HepG2 (cell line): ENCODE results near the gene AGAP3. TPM values are rescaled to one million over a fixed set of nuclear protein-coding genes. Genes with fewer than 3 reads are reported as not detected.

Experiments
- AHDC1 ChIP-seq: sonication (generic); formaldehyde crosslinking; IDR thresholded peaks from 2 replicates; pipeline ENCODE4 v1.5.1; 2020; ENCODE audit warnings: mild to moderate bottlenecking, missing genetic modification reagents, borderline replicate concordance
- DDIT3 ChIP-seq: sonication (generic); formaldehyde crosslinking; IDR thresholded peaks from 2 replicates; pipeline ENCODE4 v1.4.0; 2020; ENCODE audit warnings: mild to moderate bottlenecking, missing genetic modification reagents
- DPF2 ChIP-seq: sonication (generic); formaldehyde crosslinking; IDR thresholded peaks from 2 replicates; pipeline ENCODE4 v1.4.0; 2020; ENCODE audit warnings: mild to moderate bottlenecking, low read depth, missing genetic modification reagents, borderline replicate concordance
- FOXM1 ChIP-seq: sonication (generic); formaldehyde crosslinking; IDR thresholded peaks from 2 replicates; pipeline ENCODE4 v1.5.0; 2020; ENCODE audit warnings: missing genetic modification reagents
- GLMP ChIP-seq: sonication (generic); formaldehyde crosslinking; IDR thresholded peaks from 2 replicates; pipeline ENCODE4 v1.9.0; 2021; ENCODE audit warnings: missing genetic modification reagents, mild to moderate bottlenecking, borderline replicate concordance
- GPBP1L1 ChIP-seq: sonication (generic); formaldehyde crosslinking; IDR thresholded peaks from 2 replicates; pipeline ENCODE4 v1.5.0; 2020; ENCODE audit warnings: mild to moderate bottlenecking, missing genetic modification reagents
- HDAC6 ChIP-seq: fragments of 200-600 bp; sonication (generic); IDR thresholded peaks from 2 replicates; pipeline ENCODE4 v1.7.0; 2017; ENCODE audit warnings: mild to moderate bottlenecking, antibody characterized with exemption, low read length, low read depth
- KDM5B ChIP-seq: sonication (generic); formaldehyde crosslinking; IDR thresholded peaks from 2 replicates; pipeline ENCODE4 v1.4.0; 2020; ENCODE audit warnings: missing genetic modification reagents, mild to moderate bottlenecking, borderline replicate concordance
- KLF13 ChIP-seq: sonication (generic); formaldehyde crosslinking; IDR thresholded peaks from 2 replicates; pipeline ENCODE4 v1.4.0; 2020; ENCODE audit warnings: mild to moderate bottlenecking, missing genetic modification reagents
- MIXL1 ChIP-seq: IDR thresholded peaks from 2 replicates; pipeline ENCODE4 v1.6.1; 2016
- PCBP1 ChIP-seq: fragments of 200-400 bp; formaldehyde crosslinking; IDR thresholded peaks from 2 replicates; pipeline ENCODE4 v1.6.1; 2017; ENCODE audit warnings: mild to moderate bottlenecking, low read depth, low read length, borderline replicate concordance
- SRY ChIP-seq: sonication (generic); formaldehyde crosslinking; IDR thresholded peaks from 2 replicates; pipeline ENCODE4 v1.8.0; 2022; ENCODE audit warnings: mild to moderate bottlenecking, missing genetic modification reagents
- THYN1 ChIP-seq: sonication (generic); formaldehyde crosslinking; IDR thresholded peaks from 2 replicates; pipeline ENCODE4 v1.8.1; 2023; ENCODE audit warnings: low read depth, mild to moderate bottlenecking, moderate library complexity, missing genetic modification reagents, borderline replicate concordance
- ZFYVE20 ChIP-seq: sonication (generic); formaldehyde crosslinking; IDR thresholded peaks from 2 replicates; pipeline ENCODE4 v1.8.0; 2023; ENCODE audit warnings: low read depth, mild to moderate bottlenecking, moderate library complexity, missing genetic modification reagents, borderline replicate concordance
- ZNF138 ChIP-seq: sonication (generic); formaldehyde crosslinking; IDR thresholded peaks from 2 replicates; pipeline ENCODE4 v1.5.0; 2020; ENCODE audit warnings: mild to moderate bottlenecking, low read depth, missing genetic modification reagents
- ZNF383 ChIP-seq: sonication (generic); formaldehyde crosslinking; IDR thresholded peaks from 2 replicates; pipeline ENCODE4 v1.4.0; 2020; ENCODE audit warnings: missing genetic modification reagents, mild to moderate bottlenecking, borderline replicate concordance
- ZNF503 ChIP-seq: sonication (generic); formaldehyde crosslinking; IDR thresholded peaks from 2 replicates; pipeline ENCODE4 v1.4.0; 2020; ENCODE audit warnings: missing genetic modification reagents
- ZNF564 ChIP-seq: sonication (generic); formaldehyde crosslinking; IDR thresholded peaks from 2 replicates; pipeline ENCODE4 v1.8.1; 2023; ENCODE audit warnings: mild to moderate bottlenecking, missing genetic modification reagents
- ZNF709 ChIP-seq: sonication (generic); formaldehyde crosslinking; IDR thresholded peaks from 2 replicates; pipeline ENCODE4 v1.5.0; 2020; ENCODE audit warnings: mild to moderate bottlenecking, missing genetic modification reagents
- polyA plus RNA-seq, 8 experiments: library from polyadenylated mRNA; depleted of rRNA in 3 of 8; stranded (reverse) in 7 of 8; unstranded in 1 of 8; fragments of >200 nt; fragmentation: Illumina TruSeq in 4 of 8; extraction: Trizol in 4 of 8; gene quantifications; 2 replicates each; pipeline versions ENCODE4 v1.2.1 to v1.2.3, GENCODE V29; 2011 to 2016; ENCODE audit warnings: low read depth in 4 of 8, missing spikeins in 1 of 8, mixed read lengths in 1 of 8; ENCODE audit not compliant: insufficient read depth in 1 of 8
- total RNA-seq, 5 experiments: library from RNA; depleted of rRNA; stranded (reverse); fragments of >200 nt; fragmentation: Illumina TruSeq; extraction: Trizol; gene quantifications; 2 replicates each; pipeline ENCODE4 v1.2.3, GENCODE V29; 2016; ENCODE audit warnings: low read depth in 1 of 5

Gene AGAP3
- total and polyA plus RNA-seq, 2 of the 13 experiments (the other 11 are each of a cell fraction or from before 2014, with no cell fraction given), result 31.3 to 61.4 TPM

- TF ChIP-seq GLMP (CRISPR knock-in tag) (no peak), AHDC1 (CRISPR knock-in tag) (no peak), ZNF709 (CRISPR knock-in tag) (no peak; the same call in 1 of the 2 replicates), FOXM1 (CRISPR knock-in tag) (no peak), DPF2 (CRISPR knock-in tag) (no peak), ZNF503 (CRISPR knock-in tag) (no peak), MIXL1 (CRISPR knock-in tag) (no peak), PCBP1 (peak; percentile 88; the same call in 1 of the 2 replicates), DDIT3 (CRISPR knock-in tag) (no peak), ZNF138 (0 out of 2 replicates have a peak, but pooled peaks have one; percentile 47), ZNF383 (CRISPR knock-in tag) (no peak), THYN1 (no peak), GPBP1L1 (CRISPR knock-in tag) (no peak), HDAC6 (no peak), KDM5B (CRISPR knock-in tag) (0 out of 2 replicates have a peak, but pooled peaks have one; percentile 13), ZNF564 (CRISPR knock-in tag) (no peak), ZFYVE20 (CRISPR knock-in tag) (no peak), KLF13 (CRISPR knock-in tag) (no peak), SRY (CRISPR knock-in tag) (no peak)
Measured at GRCh38 chr7:151059367-151060112, 26.7 kb upstream of the AGAP3 start, which contains the start of gene SLC4A2 (continued).
